ENCODE measurements around the gene LIPE. TPM values are rescaled to one million over a fixed set of nuclear protein-coding genes. Genes with fewer than 3 reads are reported as not detected.

The LIPE gene
- polyA plus RNA-seq, 1 donor (not counting 4 experiments of a cell fraction or from before 2014, with no cell fraction given): 6.1 TPM

DNA sequence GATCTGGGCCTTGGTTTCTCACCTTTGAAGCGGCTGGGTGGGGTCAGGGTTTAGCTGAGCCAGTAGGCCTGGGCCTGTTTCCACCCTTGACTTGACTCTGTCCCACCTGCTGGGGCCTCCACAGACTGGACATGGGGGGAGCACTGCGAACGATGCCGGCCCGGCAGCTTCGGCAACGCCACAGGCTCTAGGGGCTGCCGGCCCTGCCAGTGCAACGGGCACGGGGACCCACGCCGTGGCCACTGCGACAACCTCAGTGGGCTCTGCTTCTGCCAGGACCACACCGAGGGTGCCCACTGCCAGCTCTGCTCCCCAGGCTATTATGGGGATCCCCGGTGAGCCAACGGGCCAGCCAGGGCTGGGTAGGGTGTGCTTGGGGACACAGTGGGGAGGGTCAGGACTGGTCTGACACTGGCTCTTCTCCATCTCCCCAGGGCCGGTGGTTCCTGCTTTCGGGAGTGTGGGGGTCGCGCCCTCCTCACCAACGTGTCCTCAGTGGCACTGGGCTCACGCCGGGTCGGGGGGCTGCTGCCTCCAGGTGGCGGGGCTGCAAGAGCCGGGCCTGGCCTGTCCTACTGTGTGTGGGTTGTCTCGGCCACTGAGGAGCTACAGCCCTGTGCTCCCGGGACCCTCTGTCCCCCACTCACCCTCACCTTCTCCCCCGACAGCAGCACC, 73.7 kb downstream of the LIPE start:
- no peaks in the 10 kb centered on the region for H3K9me3 ChIP-seq (ENCODE audit: control insufficient read depth, low read depth, low read length)
- H3K36me3 ChIP-seq (ENCODE audit: control insufficient read depth in 2 of 2, extremely low read depth in 1 of 2, insufficient read depth in 2 of 2, low read length in 2 of 2): peaks cover 0 to 4% of the 10 kb centered on the region in 2 experiments
- no peak overlapping the region for H2AFZ ChIP-seq (ENCODE audit: control insufficient read depth, low read length)
- H3K4me1 ChIP-seq (ENCODE audit: control insufficient read depth, extremely low read depth, insufficient read depth, low read length): no peaks in the 10 kb centered on the region
- H3K4me3 ChIP-seq (ENCODE audit: control insufficient read depth in 2 of 3, extremely low read depth in 1 of 3, insufficient read depth in 2 of 3, low read depth in 1 of 3, low read length in 3 of 3): no peak overlapping the region
- no peaks in the 10 kb centered on the region for H3K9me1 ChIP-seq (ENCODE audit: control insufficient read depth, extremely low read depth, insufficient read depth, low read length)
- dilution Hi-C loops (cut with MboI; ENCODE audit: extremely low pct_ligation_motif_present, low sequenced_read_pairs): no loop called here
- no peak for TF ChIP-seq EZH2 (IDR thresholded peaks at IDR 0.05; ENCODE audit: low read length)
- TF ChIP-seq, protein P1, sequence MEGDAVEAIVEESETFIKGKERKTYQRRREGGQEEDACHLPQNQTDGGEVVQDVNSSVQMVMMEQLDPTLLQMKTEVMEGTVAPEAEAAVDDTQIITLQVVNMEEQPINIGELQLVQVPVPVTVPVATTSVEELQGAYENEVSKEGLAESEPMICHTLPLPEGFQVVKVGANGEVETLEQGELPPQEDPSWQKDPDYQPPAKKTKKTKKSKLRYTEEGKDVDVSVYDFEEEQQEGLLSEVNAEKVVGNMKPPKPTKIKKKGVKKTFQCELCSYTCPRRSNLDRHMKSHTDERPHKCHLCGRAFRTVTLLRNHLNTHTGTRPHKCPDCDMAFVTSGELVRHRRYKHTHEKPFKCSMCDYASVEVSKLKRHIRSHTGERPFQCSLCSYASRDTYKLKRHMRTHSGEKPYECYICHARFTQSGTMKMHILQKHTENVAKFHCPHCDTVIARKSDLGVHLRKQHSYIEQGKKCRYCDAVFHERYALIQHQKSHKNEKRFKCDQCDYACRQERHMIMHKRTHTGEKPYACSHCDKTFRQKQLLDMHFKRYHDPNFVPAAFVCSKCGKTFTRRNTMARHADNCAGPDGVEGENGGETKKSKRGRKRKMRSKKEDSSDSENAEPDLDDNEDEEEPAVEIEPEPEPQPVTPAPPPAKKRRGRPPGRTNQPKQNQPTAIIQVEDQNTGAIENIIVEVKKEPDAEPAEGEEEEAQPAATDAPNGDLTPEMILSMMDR (optimal IDR thresholded peaks at IDR 0.05 in 1 of 3, IDR thresholded peaks at IDR 0.05 in 1 of 3, conservative IDR thresholded peaks at IDR 0.05 in 1 of 3; ENCODE audit: extremely low read depth in 1 of 3, insufficient read depth in 2 of 3, low read length in 3 of 3): no peak
- FAIRE-seq (no peak), DNase-seq (ENCODE audit: low read depth, low spot score) (no peak)
- no peak overlapping the region for H3K4me2 ChIP-seq (ENCODE audit: control insufficient read depth, extremely low read depth, insufficient read depth, low read depth, low read length)
- H3K79me2 ChIP-seq (ENCODE audit: control insufficient read depth, insufficient read depth, low read length): no peaks in the 10 kb centered on the region
- no peak overlapping the region for H3K27ac ChIP-seq (ENCODE audit: control insufficient read depth, insufficient read depth, low read length)
- H3K27me3 ChIP-seq (ENCODE audit: control insufficient read depth, extremely low read depth, insufficient read depth, low read length): no peaks in the 10 kb centered on the region
- H3K9ac ChIP-seq (ENCODE audit: control insufficient read depth, extremely low read depth, insufficient read depth, low read length): no peak overlapping the region
- H4K20me1 ChIP-seq (ENCODE audit: control insufficient read depth, extremely low read depth, insufficient read depth, low read length): no peaks in the 10 kb centered on the region

DNA sequence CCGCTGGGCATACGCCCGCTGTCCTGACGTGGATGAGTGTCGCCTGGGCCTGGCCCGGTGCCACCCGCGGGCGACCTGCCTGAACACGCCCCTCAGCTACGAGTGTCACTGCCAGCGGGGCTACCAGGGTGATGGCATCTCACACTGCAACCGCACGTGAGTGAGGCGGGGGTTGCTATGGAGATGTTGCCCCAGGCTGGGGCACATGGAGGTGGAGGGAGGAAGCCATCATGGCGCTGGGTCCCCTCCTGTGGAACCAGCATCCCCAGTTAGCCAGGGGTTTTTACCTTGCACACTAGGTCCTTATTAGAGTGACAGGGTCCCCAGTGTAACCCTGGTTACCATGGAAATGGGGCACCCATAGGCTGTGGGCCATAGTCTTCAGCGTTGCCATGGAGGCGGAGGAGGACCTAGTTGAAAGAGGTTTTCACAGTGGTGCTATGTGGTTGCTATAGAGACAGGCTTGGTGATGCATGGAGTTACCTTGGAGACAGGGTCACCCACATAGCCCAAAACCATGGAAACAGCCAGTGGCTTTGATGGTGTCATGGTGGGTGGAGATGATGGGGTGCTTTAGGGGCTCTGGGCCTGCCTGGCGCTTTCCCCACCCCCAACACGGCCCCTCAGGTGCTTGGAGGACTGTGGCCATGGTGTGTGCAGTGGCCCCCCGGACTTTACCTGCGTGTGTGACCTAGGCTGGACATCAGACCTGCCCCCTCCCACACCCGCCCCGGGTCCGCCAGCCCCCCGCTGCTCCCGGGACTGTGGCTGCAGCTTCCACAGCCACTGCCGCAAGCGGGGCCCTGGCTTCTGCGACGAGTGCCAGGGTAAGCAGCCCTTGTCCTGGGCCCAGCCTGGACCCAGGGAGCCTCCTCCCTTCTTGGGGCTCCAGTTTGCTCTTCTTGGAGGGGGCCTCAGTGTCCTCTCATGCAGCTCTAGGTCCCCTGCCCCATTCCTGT, 74.6 kb downstream of the LIPE start:
- Histone ChIP-seq H3K9me1 (ENCODE audit: control insufficient read depth, extremely low read depth, insufficient read depth, low read length) (no peaks in the 10 kb centered on the region), H3K27ac (ENCODE audit: control insufficient read depth, insufficient read depth, low read length) (no peak overlapping the region), H4K20me1 (ENCODE audit: control insufficient read depth, extremely low read depth, insufficient read depth, low read length) (no peaks in the 10 kb centered on the region), H3K4me1 (ENCODE audit: control insufficient read depth, extremely low read depth, insufficient read depth, low read length) (no peaks in the 10 kb centered on the region), H3K4me3 (ENCODE audit: control insufficient read depth in 2 of 3, extremely low read depth in 1 of 3, insufficient read depth in 2 of 3, low read depth in 1 of 3, low read length in 3 of 3) (no peak overlapping the region), H3K27me3 (ENCODE audit: control insufficient read depth, extremely low read depth, insufficient read depth, low read length) (no peaks in the 10 kb centered on the region), H3K9me3 (ENCODE audit: control insufficient read depth, low read depth, low read length) (no peaks in the 10 kb centered on the region), H3K36me3 (ENCODE audit: control insufficient read depth in 2 of 2, extremely low read depth in 1 of 2, insufficient read depth in 2 of 2, low read length in 2 of 2) (peaks cover 0 to 4% of the 10 kb centered on the region in 2 experiments), H3K9ac (ENCODE audit: control insufficient read depth, extremely low read depth, insufficient read depth, low read length) (no peak overlapping the region), H3K4me2 (ENCODE audit: control insufficient read depth, extremely low read depth, insufficient read depth, low read depth, low read length) (no peak overlapping the region), H2AFZ (ENCODE audit: control insufficient read depth, low read length) (no peak overlapping the region), H3K79me2 (ENCODE audit: control insufficient read depth, insufficient read depth, low read length) (no peaks in the 10 kb centered on the region)
- dilution Hi-C loops (cut with MboI; ENCODE audit: extremely low pct_ligation_motif_present, low sequenced_read_pairs): no loop called here
- TF ChIP-seq EZH2 (IDR thresholded peaks at IDR 0.05; ENCODE audit: low read length): no peak
- TF ChIP-seq, protein P1 (optimal IDR thresholded peaks at IDR 0.05 in 1 of 3, IDR thresholded peaks at IDR 0.05 in 1 of 3, conservative IDR thresholded peaks at IDR 0.05 in 1 of 3; ENCODE audit: extremely low read depth in 1 of 3, insufficient read depth in 2 of 3, low read length in 3 of 3): no peak
- FAIRE-seq (no peak), DNase-seq (ENCODE audit: low read depth, low spot score) (no peak)

Small RNAs within 50 kb of the gene (small RNA-seq; reads per million reads assigned to genes)
- gene RNU4-60P (ENCODE audit: insufficient read length in 3 of 3, low read depth in 3 of 3, low replicate concordance in 1 of 3): 0 reads per million in 3 experiments

Other genes starting within 250 kb of the LIPE start
- gene DEDD2, start 209.7 kb downstream of the LIPE start, polyA plus RNA-seq: 17.1 to 29.8 TPM (median 20.8 TPM) in 3 replicates
- gene ZNF526, start 207.1 kb downstream of the LIPE start, polyA plus RNA-seq: 5.0 to 9.3 TPM (median 5.4 TPM) in 3 replicates
- 36.9 to 53.3 TPM (median 42.5 TPM) in 3 replicates for gene GSK3A, start 184.8 kb downstream of the LIPE start, polyA plus RNA-seq
- gene ERF, start 172.3 kb downstream of the LIPE start, polyA plus RNA-seq: 75.4 to 87.4 TPM (median 83.5 TPM) in 3 replicates
- 3.1 to 11.1 TPM (median 3.8 TPM) in 3 replicates for gene CIC, start 158.1 kb downstream of the LIPE start, polyA plus RNA-seq
- 0.25 to 0.88 TPM (median 0.35 TPM) in 3 replicates for gene PRR19, start 125.3 kb downstream of the LIPE start, polyA plus RNA-seq
- gene PAFAH1B3, start 124.8 kb downstream of the LIPE start, polyA plus RNA-seq: 27.6 to 55.4 TPM (median 28.3 TPM) in 3 replicates
- gene TMEM145, start 114.1 kb downstream of the LIPE start, polyA plus RNA-seq: not detected in 3 replicates
- gene MEGF8, start 101.8 kb downstream of the LIPE start, polyA plus RNA-seq: 4.1 to 7.3 TPM (median 6.1 TPM) in 3 replicates
- gene CNFN, start 37.1 kb downstream of the LIPE start, polyA plus RNA-seq: 3.0 to 10.2 TPM (median 5.1 TPM) in 3 replicates
- gene CXCL17, start 15.6 kb upstream of the LIPE start, polyA plus RNA-seq: 0.06 TPM in 1 of 3 replicates, not detected in the others
- gene CEACAM1, start 101.1 kb upstream of the LIPE start, polyA plus RNA-seq: 1.4 to 3.3 TPM (median 2.2 TPM) in 3 replicates
- not detected in 3 replicates for gene CEACAM8, start 167.5 kb upstream of the LIPE start, polyA plus RNA-seq

All from keratinocyte (primary cell).